GM18526 (cell line): Measurements from ENCODE around the gene HSPA4.

Experiments used
- POLR2A ChIP-seq: IDR thresholded peaks from 3 replicates; pipeline ENCODE4 v1.6.1; 2011; ENCODE audit not compliant: insufficient read length; ENCODE audit errors: extremely low read depth

Gene HSPA4

GRCh38 chr5:133079048-133079447 lies 27.2 kb downstream of the HSPA4 start:
- TF ChIP-seq POLR2A = no peak

GRCh38 chr5:133081036-133081435 lies 29.2 kb downstream of the HSPA4 start:
- no peak for TF ChIP-seq POLR2A

- TF ChIP-seq POLR2A = no peak
These were observed 29.9 kb downstream of the HSPA4 start for GRCh38 chr5:133081703-133082102.

- TF ChIP-seq POLR2A = no peak
These were observed 30.3 kb downstream of the HSPA4 start for GRCh38 chr5:133082128-133082527.

DNA sequence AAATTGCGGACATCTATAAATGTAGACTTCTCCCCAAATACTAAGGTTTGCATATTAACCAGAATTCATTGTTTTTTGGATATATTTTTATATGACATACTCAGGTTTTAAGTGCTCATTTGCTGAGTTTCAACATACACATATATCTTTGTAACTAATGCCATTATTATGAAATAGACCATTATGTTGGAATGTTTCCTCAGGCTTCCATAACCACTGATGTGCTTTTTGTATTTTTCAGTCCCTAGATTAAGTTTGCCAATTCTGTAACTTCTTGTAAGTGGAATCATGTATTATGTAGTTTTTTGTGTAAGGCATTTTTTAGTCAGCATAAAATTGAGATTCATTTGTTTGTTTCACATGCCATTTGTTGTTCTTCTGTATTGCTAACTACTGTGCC lies 32.1 kb downstream of the HSPA4 start:
- no peak for TF ChIP-seq POLR2A

GRCh38 chr5:133086366-133086875 lies 34.6 kb downstream of the HSPA4 start:
- TF ChIP-seq POLR2A = no peak

- no peak for TF ChIP-seq POLR2A
These were observed 36.3 kb downstream of the HSPA4 start for GRCh38 chr5:133088064-133088463.

- no peak for TF ChIP-seq POLR2A
These were observed 39.2 kb downstream of the HSPA4 start for GRCh38 chr5:133091034-133091433.

DNA sequence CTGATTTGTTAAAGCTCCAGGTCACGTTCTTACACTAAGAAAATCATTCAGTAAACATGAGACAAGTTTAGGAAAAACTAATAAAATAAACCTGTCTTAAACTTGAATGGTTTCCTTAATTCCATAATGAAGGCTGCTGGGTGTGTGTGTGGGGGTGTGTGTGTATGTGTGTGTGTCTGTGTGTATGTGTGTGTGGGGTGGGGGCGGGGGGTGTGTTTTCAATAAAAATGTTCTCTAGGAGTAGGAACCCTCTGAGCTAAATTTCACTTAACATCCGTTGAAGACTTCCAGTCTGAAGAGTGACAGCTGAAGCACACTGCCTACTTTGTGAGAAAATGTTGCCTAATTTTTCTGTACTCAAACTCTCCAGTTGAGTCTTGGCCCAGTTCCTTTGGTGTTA lies 54.5 kb downstream of the HSPA4 start:
- TF ChIP-seq POLR2A = no peak

GRCh38 chr5:133106761-133107572 lies 55.2 kb downstream of the HSPA4 start:
- peak; percentile 9 for TF ChIP-seq POLR2A

- TF ChIP-seq POLR2A = no peak
These were observed 56.7 kb downstream of the HSPA4 start for GRCh38 chr5:133108481-133108921.

DNA sequence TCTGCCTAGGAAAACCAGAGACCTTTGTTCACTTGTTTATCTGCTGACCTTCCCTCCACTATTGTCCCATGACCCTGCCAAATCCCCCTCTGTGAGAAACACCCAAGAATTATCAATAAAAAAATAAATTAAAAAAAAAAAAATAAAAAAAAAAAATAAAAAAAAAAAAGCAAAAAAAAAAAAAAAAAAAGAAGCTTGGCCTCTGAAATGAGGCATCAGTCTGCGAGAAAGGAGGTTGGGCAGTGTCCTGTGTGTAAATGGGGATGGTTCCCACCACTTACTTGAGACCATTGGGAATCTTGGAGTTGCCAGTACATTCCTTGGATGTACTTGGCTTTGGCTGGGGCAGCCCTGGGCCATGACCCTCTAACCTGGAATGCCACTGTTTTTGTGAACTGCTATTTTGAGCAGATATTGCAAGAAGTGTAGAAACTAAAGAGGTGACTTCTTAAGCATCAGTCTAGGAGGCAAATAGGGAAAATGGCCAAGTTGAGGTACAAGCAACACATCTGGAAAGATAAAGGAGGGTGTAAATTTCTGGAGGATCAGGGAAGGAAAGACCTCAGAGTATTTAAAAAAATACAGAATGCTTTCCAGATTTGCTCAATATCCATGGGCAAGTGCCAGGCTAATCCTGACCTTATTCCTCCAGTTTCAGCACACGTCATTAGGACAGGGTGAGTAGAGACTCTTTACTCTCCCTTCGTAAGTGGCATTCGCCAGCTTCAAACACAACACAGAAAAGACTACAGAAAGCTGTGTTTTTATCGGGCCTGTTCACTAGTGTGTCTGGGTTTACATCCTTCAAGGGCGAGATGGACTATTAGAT lies 58.1 kb downstream of the HSPA4 start:
- no peak for TF ChIP-seq POLR2A

DNA sequence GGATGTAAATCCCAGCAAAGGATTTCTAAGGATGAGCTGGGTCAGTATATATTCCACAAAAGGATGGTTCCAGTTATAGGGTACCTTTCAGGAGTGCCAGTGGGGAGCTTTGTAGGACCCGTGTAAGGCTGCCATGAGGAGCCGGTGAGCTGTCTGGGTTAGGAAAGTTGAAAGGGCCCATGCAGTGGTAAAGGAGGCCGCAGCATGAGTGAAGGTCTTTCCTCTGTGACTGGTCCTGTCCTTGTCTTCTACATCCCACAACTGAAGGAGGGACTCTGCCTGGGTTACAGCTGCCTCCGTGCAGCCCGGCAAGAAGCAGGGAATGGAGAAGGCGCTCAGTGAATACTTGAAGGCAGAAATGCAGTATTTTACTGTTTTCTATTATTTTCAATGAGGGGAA lies 58.9 kb downstream of the HSPA4 start:
- TF ChIP-seq POLR2A = no peak

GRCh38 chr5:133111299-133111698 lies 59.5 kb downstream of the HSPA4 start:
- TF ChIP-seq POLR2A = no peak

DNA sequence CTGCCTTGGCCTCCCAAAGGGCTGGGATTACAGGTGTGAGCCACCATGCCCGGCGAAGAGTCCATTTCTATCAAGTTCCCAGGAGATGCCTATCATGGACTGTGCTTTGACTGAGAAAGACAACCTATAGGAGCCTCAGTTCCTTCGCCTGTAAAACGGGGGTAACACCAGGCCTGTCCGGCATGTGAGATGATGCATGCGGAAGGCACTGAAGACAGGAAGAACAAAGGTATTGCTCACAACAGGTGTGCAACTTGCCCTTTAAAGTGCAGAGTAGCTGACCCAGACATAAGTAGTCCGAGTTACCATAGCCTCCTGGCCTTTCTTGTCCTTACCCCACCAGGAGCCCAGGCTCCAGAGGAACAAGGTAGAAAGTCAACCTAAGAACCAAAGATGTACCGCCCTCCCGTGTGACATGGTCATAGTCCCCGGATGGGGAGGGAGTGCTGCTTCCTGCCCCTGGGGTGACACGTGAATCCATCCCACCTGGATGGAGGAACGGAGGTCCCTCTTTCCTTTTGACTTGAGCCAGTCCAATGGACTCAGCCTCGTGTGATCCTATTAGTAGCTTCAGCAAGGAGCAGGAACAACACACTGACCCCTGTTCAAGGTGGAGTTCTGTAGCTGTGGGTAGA lies 60.3 kb downstream of the HSPA4 start:
- no peak for TF ChIP-seq POLR2A
